Measurements from ENCODE around the gene MORN1. TPM values are rescaled to one million over a fixed set of nuclear protein-coding genes. Genes with fewer than 3 reads are reported as not detected.

The MORN1 gene
- total and polyA plus RNA-seq, 2 of the 8 experiments (the other 6 are each of a cell fraction or from before 2014, with no cell fraction given) = 5.0 to 9.1 TPM

GRCh38 chr1:2426540-2426939, 35.2 kb upstream of the MORN1 start (continued):
- no peak for TF ChIP-seq CHD7 (IDR thresholded peaks at IDR 0.05; ENCODE audit: insufficient replicate concordance, low read length)
- TF ChIP-seq BACH1 (IDR thresholded peaks at IDR 0.05; ENCODE audit: low read length) = no peak
- TF ChIP-seq KDM4A (IDR thresholded peaks at IDR 0.05; ENCODE audit: low read depth, low read length, severe bottlenecking) = no peak
- TF ChIP-seq SUZ12 (IDR thresholded peaks at IDR 0.05; ENCODE audit: low read length) = no peak
- no peak for TF ChIP-seq TBP (IDR thresholded peaks at IDR 0.05; ENCODE audit: low read depth, low read length)
- no peak for TF ChIP-seq HDAC2 (IDR thresholded peaks at IDR 0.05; ENCODE audit: borderline replicate concordance in 1 of 2, low read depth in 2 of 2, low read length in 2 of 2)

Measured in H1 (cell line).